Large intestine (tissue), 3 donors: ENCODE measurements around the gene TAF11L9. TPM values are rescaled to one million over a fixed set of nuclear protein-coding genes. Genes with fewer than 3 reads are reported as not detected.
"Not testable (repeated sequence)": the region's sequence is repeated elsewhere in the genome, so short reads cannot be mapped to it uniquely, and the experiment has no call there.

ENCODE experiments used
- DNase-seq, 2 donors: peaks; one replicate each; pipeline versions ENCODE4 v3.0.0 to v3.0.0-alpha.2; 2013
- H3K27ac ChIP-seq: one replicate; pipeline ENCODE4 v1.5.1; 2013; ENCODE audit warnings: low read length
- H3K27me3 ChIP-seq: 2 replicates; pipeline ENCODE4 v1.6.1; 2013; ENCODE audit warnings: low read length; ENCODE audit not compliant: control insufficient read depth, insufficient read depth
- H3K36me3 ChIP-seq: 2 replicates; pipeline ENCODE4 v1.6.1; 2013; ENCODE audit warnings: low read length; ENCODE audit not compliant: control insufficient read depth, insufficient read depth
- H3K4me1 ChIP-seq: one replicate; pipeline ENCODE4 v1.6.1; 2013; ENCODE audit warnings: low read length; ENCODE audit not compliant: control insufficient read depth, insufficient read depth
- H3K4me3 ChIP-seq: one replicate; pipeline ENCODE4 v1.5.1; 2013; ENCODE audit warnings: low read length
- H3K9me3 ChIP-seq: one replicate; pipeline ENCODE4 v1.6.1; 2013; ENCODE audit warnings: mild to moderate bottlenecking, low read depth, low read length, moderate library complexity; ENCODE audit not compliant: control insufficient read depth
- WGBS: methylation state at CpG from one replicate; pipeline ENCODE4 v1.1.5; 2013; ENCODE audit warnings: low lambda C conversion rate; ENCODE audit not compliant: insufficient coverage; 5-methylcytosine and 5-hydroxymethylcytosine counted together
- polyA plus RNA-seq: library from polyadenylated mRNA; unstranded; fragments of 120-200 nt; gene quantifications from one replicate; pipeline ENCODE4 v1.2.1, GENCODE V29; 2013

The TAF11L9 gene
- polyA plus RNA-seq, 1 donor, result not detected

DNA sequence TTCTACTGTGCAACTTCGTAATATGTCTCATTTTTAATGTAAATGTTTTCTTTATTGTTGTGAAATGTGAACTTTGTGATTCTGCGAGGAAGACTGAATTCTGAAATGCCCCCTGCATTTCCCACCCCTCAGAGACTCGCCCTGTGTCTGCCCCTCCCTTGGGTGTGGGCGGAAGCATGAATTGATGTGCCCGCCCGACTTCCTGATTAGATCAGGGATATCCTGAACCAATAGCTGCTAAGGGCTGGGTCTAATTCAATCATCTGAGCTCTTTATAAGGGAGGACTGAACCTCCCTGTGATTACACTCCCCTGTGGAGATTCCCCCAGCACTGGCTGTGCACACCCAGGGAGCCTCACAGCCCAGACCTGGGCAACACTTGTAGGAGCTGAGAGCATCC lies 9.7 kb upstream of the TAF11L9 start, which contains the start of gene TAF11L11:
TSS of gene TAF11L11 (plus strand) at position 304 of the 400 bp plus-strand sequence.
- H3K27me3 ChIP-seq, H3K4me1 ChIP-seq, H3K4me3 ChIP-seq, H3K9me3 ChIP-seq, H3K27ac ChIP-seq, H3K36me3 ChIP-seq, DNase-seq: not testable (repeated sequence)
- 100% methylated on average over 1 of the region's 6 CpGs for WGBS

DNA sequence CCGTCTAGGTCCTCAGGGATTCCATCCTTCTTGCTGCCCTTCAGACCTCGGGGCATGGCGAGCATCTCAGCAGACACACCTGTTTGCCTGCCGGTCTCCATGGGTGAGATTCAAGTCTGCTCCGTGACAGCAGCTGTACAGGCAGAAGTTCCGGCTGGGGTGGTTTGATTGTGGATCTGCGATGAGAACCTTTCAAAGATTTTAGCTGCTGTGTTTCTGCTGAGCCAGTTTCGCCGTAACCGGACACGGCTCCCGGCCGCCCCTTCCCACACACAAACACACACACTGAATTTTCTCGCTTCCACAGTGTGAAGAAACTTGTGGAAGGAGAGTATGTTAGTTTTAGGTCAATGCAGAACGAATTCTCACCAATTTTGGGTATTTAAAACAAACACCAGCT lies 3.5 kb upstream of the TAF11L9 start, which contains the start of gene TAF11L10:
TSS of gene TAF11L10 (minus strand) at position 101 of the 400 bp plus-strand sequence.
- H3K4me1 ChIP-seq, H3K27me3 ChIP-seq, H3K9me3 ChIP-seq, H3K36me3 ChIP-seq, H3K4me3 ChIP-seq, H3K27ac ChIP-seq, DNase-seq: not testable (repeated sequence)
- no CpG with 5 or more reads among the region's 15 CpGs for WGBS

- not testable (repeated sequence) for DNase-seq, H3K9me3 ChIP-seq, H3K36me3 ChIP-seq, H3K27ac ChIP-seq, H3K4me1 ChIP-seq, H3K4me3 ChIP-seq, H3K27me3 ChIP-seq
- no CpG with 5 or more reads among the region's 16 CpGs for WGBS
Observed at GRCh38 chr5:17590860-17591259, 3.3 kb downstream of the TAF11L9 start, which contains the start of gene TAF11L8. Gene TAF11L8, minus strand, starts transcription at chr5:17590960.

GRCh38 chr5:17585658-17586057 lies 8.5 kb downstream of the TAF11L9 start, which contains the start of gene TAF11L7:
Gene TAF11L7, minus strand, starts transcription at chr5:17585758.
- not testable (repeated sequence) for H3K36me3 ChIP-seq, H3K4me3 ChIP-seq
- no CpG with 5 or more reads among the region's 16 CpGs for WGBS

More at GRCh38 chr5:17585658-17586057, 8.5 kb downstream of the TAF11L9 start, which contains the start of gene TAF11L7:
- DNase-seq, H3K27ac ChIP-seq, H3K9me3 ChIP-seq, H3K27me3 ChIP-seq, H3K4me1 ChIP-seq: not testable (repeated sequence)

Other genes starting within 250 kb of the TAF11L9 start
- gene TAF11L2, start 96.2 kb downstream of the TAF11L9 start, polyA plus RNA-seq, result not detected
- not detected for gene TAF11L3, start 76.0 kb downstream of the TAF11L9 start, polyA plus RNA-seq
- not detected for gene TAF11L4, start 72.6 kb downstream of the TAF11L9 start, polyA plus RNA-seq
- gene TAF11L5, start 69.2 kb downstream of the TAF11L9 start, polyA plus RNA-seq, result not detected
- not detected for gene TAF11L6, start 65.7 kb downstream of the TAF11L9 start, polyA plus RNA-seq
- gene TAF11L7, start 8.6 kb downstream of the TAF11L9 start, polyA plus RNA-seq, result not detected
- not detected for gene TAF11L8, start 3.4 kb downstream of the TAF11L9 start, polyA plus RNA-seq
- gene TAF11L10, start 3.4 kb upstream of the TAF11L9 start, polyA plus RNA-seq, result not detected
- gene TAF11L11, start 9.8 kb upstream of the TAF11L9 start, polyA plus RNA-seq, result not detected
- not detected for gene TAF11L12, start 16.0 kb upstream of the TAF11L9 start, polyA plus RNA-seq
- gene TAF11L13, start 37.7 kb upstream of the TAF11L9 start, polyA plus RNA-seq, result not detected
- not detected for gene TAF11L14, start 40.1 kb upstream of the TAF11L9 start, polyA plus RNA-seq